ENCODE results near the gene RELN.
"Not testable (repeated sequence)": the region's sequence is repeated elsewhere in the genome, so short reads cannot be mapped to it uniquely, and the experiment has no call there.

RELN gene

DNA sequence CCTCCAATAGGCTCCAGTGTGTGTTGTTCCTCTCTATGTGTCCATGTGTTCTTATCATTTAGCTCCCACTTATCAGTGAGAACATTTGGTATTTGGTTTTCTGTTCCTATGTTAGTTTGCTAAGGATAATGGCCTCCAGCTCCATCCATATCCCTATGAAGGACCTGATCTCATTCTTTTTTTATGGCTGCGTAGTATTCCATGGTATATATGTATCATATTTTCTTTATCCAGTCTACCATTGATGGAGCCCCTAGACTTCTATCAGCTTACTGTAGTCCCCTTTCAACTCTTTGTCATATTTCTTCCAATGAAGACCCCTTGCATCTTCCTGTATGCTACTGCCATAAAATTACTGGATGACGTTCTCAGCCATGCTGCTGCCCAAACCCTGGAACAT, 208.9 kb downstream of the RELN start:
- not testable (repeated sequence) for FAIRE-seq

DNA sequence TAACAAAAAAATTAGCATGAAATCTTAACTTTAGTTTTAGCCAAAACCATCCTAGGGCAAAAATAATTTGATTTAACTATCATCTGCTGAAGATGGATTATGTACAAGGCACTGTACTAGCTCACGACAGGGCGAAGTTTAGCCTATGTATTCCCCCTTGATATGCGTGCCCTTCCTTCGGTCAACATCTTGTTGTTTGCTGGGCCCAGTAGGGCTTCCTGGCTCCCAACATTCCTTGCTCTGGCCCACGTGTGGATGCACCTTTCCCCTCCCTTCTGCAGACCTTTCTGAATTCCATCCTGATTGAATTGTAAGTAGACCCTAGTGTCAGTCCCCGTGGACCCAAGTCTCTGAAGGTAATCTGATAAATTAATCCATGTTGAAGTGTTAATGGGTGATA, 212.0 kb downstream of the RELN start:
- no peak for FAIRE-seq

DNA sequence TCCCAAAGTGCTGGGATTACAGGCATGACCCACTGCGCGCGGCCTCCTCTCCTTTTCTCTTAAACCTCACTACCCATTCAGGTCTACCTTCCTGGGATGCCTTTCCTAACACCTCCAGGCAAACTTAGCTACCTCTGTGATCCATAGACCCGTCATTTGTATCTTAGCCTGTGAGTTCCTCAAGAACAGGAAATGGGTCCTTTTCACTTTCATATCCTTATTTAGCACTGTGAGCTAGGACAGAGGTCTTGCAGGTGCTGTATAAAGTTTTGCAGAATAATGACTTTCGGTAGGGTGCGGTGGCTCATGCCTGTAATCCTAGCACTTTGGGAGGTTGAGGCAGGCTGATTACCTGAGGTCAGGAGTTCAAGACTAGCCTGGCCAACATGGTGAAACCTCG, 215.7 kb downstream of the RELN start:
- FAIRE-seq, result no peak

DNA sequence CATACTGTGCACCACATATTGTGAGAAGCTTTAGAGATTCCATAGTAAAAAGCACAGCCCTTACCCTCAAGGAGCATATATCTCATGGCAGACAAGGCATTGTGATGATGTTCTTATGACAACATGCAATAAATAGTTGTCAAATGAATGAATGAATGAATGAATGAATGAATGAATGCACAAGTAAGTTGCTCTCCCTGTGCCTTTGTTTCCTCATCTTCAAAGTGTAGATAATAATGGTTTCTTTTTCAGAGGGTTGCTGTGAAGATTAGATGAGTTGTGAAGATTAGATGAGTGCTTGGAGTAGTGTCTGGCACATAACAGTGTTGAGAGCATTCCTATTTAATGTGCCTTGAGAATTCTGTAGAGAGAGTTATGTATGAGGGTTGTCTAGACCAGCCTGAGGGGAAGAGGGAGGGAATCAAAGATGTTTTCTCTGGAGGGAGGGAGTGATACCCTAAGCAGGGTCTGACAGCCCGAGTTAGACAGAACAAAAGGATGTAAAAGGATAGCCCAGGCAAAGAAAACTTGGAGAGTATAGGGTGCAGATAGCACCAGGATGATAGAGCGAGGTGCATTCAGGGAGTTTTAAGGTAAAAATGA, 217.2 kb downstream of the RELN start:
- no peak for FAIRE-seq

DNA sequence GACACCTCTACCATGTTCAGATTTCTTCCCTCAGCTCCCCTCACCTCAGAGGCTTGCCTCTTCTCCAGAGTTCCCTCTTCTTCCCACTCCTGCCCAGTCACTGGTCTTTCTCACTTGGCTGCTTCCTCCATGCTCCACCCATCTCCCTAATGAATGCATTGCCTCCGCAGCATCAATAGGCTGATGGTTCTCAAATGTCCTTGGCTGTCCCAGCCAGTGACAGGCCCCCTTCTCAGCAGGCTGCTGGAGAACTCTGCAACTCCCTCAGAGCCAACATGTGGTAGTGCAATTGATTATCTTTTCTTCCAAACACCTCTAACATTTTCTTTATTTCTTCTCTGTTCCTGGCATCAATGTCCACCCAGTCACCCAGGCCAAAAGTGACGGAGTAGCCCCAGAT, 218.2 kb downstream of the RELN start:
- no peak for FAIRE-seq

DNA sequence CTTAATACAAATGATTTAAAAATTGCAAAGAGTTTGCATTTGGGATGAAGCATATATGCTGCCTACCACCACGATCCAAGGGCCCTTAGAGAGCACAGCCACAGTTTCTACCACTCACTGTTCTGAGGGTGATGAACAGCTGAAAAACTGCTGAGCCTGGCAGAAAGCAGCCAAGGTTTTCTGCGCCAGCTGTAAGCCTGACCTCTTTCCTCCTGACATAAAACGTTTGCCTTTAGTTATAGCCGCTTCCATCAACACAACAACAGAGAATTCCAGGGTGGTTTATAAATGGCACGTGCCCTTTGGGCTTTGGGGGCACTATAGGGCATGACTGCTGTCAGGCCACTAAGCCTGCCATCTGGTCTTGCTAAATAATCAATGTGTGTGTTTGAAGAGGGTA, 222.8 kb downstream of the RELN start:
- FAIRE-seq, result no peak

DNA sequence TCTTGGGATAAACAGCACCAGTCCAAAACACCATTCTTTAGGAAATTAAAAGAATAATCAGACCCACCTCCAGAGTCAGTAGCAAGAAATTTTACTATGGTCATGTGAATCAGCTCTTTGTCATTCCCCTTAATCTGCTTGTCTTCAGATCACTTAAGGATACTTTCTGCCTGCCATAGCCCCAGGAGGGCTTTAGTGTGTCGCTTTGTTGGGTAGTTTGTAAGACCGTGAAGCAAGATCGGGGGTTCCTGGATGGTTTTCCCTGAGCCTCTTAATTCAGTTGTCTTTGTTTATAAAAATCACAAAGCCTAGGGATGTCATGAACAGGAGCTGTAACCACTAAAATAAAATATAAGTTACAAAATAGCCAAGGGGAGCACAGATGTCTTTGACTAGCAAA, 223.6 kb downstream of the RELN start:
- no peak for FAIRE-seq

DNA sequence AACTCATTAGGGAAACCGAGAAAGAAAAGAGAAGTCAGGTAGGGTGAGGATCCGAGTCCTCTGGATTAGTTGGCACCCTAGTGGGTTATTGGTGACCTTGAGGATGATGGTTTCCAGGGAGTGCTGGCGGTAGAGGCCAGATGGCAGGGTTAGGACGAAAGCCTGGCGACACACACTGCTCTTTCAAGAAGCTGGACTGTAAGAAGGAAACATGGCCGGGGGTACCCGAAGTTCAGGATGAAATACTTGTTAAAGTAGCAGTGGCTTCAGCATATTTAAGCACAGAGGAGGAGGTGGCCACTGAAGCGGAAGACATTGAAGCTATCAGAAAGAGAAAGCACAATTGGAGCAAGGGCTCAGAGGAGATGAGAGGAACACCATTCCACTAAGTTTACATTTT, 224.6 kb downstream of the RELN start:
- no peak for FAIRE-seq

DNA sequence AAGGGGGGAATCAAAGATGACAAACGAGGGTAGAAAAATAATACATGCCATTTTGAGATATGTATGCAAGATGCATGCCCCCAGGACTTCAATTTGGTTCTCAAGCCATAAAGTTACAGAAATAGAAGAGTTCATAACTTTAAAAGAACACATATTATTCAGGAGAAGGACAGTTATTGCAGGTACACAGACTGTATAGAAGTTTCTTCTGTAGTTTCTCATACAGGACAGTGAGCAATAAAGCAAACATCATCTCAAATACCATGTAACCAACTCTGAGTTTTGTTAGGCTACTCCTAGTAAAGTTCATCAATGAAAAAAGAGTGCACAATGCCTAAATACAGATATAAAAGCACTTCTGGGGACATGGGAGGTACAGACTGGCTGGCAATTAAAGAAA, 226.6 kb downstream of the RELN start:
- FAIRE-seq, result no peak

DNA sequence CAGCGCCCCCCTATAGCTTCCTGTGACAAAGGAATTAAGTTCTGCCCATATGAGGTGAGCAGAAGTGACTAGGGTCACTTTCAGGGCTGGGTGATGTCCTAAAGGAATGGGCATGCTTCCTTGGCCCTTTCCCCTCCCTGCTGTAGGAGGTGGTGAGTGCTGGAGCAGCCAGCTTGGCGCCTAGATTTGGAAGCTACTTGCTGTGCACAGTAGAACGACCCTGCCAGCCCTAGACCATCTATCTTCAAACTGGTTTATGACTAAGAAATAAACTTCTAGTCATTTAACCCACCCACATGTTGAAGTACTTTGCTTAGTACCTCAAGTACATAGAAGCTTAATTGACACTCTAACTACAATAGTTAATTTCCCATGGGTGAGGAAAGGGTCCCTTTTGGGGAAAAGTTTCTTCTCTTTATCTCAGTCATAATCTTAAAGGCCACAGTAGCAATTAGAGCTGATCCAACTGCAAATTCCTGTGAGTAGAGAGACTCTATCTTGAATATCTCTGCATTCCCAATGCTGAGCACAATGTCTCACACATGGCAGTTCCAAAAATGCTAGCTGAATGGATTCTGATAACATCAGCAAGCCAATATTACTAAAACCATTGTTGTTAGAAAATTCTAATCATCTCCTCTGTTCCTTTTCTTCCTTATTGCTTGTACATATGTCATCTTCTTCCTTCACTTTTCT, 227.2 kb downstream of the RELN start:
- no peak for FAIRE-seq

DNA sequence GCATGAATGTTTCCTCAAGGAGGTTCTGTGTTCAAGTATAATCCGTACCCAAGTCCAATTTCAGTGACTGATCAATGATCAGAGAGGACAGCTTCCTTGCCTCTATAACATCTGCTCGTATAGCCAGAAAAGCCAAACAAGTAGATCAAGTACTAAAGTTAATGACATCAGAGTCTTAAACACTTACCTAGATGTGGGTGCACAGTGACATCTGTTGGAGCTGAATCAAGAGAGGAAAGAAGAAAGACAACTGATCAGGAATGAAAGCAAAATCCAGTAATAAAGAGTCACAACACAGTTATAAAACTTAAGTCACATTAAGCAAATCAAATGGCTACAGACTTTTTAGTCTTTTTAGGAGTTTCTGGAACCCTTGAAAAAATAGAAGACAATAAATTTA, 236.5 kb downstream of the RELN start:
- FAIRE-seq, result no peak

DNA sequence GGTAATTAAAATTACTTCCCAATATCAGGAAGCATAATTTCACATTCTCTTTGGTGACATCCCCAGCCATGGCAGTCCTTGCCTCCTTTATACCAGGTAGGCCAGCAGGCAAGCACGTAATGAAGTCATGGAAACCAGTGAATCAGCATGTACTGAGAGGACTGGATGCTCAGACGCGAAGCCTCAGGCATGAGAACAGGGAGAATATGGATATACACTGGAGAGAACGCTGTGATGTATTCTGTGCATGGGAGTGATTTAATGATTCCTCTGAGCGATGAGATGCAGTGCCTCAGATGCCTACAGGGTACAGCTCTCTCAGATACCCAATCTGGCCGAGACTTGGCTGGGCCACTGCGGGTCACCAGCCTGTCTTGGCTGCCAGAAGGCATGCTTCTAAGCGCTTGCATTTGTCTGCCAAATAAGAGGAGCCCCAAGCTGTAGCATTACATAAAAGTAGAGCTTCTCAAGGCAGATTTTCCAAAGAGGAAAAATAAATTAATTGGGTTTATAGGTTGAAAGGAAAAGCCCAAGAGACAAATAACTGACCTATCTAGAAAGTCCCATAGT, 238.1 kb downstream of the RELN start:
- no peak for FAIRE-seq

DNA sequence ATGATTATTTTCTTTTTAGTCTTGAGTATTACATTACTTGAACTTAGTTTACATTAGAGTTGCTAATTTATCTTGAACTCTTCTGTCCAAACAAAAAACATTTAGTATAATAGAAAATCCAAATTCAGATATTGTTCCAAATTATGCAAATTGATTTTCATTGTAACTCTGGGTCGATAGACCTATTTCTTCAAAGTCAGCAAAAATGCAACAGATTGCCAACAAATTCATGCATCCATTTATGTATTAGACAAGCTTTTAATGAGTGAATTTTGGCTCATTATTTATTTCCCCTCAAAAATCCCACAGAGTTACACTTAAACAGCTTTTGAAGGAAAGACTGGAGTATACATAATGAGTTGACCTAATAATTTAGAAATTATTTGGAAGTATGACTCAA, 240.8 kb downstream of the RELN start:
- no peak for FAIRE-seq

DNA sequence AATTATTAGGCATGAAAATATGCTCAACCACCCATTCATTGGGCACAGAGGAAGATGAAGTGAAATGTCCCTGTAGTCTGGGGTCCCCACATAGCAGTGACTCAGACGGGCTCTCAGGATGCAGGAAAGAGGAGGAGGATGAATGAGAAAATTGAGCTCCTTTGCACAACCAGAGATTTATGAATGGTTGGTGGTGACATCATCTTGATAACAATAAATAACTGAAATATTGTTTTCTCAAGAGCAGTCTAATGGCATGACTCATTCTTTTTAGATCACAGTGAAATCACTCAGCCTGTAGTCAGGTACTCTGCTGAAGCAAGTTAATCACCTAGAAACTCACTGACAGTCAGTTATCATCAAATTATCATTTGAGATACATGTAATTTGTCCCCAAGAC, 254.1 kb downstream of the RELN start:
- no peak for FAIRE-seq

DNA sequence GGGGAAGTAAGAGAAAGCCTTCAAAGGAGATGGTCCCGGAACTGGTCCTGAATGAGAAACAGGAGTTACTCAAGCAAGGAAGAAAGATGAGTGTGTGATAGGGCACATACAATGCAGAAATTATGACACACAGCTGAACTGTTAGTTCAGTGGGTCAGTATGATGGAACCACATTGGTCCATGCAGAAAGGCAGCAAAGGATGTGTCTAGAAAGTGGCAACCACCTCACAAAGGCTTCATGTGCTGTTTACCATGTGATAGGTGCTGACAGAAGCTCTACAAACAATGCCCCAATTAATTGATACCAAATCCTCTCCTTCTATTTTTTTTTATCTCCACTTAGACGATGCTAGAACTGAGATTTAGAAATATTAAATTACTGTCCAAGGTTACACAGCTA, 258.3 kb downstream of the RELN start:
- FAIRE-seq, result no peak

DNA sequence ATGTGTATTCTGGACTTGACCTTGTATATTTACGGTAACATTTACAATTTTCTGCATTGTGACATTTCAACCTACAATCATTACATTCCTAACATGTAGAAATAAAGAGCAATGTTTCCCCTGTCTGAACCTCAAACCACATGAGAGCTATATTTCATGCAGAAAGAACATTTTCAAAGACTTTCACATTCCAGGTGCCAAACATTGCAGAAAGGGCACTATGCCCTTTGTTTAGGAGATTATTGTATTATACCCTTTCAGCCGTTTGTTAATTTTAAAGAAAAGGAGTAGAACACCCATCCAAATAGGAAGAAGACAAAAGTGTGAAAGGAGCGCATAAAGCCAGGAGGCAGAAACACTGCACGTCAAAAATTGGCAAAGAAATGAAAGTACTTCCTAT, 260.4 kb downstream of the RELN start:
- FAIRE-seq, result no peak

DNA sequence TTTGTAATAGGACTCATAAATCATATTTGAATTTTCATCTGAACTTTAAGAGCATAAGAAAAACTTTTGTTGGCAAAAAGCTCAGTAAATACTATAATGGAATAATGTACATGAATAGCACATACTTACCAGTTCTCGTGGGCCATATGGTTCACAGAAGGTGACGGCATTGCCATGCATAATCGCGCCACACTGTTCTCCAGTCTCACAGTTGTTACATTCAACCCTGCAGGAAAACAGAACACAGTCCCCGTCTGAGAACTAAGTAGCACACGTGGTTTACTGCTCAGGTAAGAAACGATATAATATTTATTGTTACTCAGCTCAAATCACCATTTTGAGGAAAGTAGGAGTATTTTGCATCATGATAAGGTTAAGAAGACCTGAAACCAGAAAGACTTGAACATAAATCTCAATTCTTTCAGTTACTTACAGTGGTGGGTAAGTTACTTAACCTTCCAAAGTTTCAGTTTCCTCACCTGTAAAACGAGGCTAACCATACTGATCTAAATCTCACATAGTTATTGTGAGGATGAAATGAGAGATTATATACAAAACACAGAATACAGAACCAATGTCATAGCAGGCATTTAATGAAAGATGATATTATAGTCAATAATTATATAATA, 261.4 kb downstream of the RELN start:
- no peak for FAIRE-seq

DNA sequence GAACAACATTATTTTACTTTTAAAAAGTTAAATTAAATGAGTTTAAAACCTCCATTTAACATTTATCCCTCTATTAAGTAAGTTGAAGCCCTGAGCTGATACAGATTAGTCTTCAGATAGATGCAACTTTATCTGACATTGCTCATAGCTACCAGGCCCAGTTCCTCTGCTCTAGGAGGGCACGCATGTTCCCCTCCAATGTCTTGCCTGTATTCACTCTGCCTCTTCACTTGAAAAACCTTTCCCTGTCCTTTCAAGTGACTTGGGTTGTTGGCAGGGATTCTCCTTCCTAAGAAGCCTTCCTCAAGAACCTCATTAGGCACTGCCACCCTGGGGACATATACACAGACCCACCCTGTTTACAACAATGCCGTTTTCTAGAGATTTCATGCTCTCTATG, 270.4 kb downstream of the RELN start:
- no peak for FAIRE-seq

DNA sequence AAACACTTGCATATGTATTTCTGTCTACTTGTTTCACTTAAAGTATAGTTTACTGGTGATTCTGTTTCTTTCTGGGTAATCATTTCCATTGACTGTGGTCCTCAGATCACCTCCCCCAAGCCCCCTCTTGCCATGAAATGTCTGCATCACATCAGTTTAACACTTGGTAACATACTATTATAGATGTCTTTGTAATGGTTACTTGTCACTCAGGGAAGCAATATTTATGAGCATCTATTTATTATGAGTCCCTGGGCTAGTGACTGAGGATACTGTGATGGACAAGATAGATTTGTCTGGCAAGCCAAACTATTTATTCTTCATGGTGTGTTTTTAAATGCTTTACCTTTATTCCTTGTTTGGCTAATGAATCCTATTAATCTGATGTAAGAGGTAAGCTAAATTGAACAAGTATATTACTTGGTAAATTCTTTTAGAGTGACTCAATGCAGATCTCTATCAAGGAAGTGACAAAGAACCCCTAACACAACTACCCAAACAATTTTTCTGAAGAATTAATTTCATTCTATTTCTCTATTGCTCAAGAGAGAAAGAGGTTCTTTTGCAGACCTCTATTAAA, 270.9 kb downstream of the RELN start:
- FAIRE-seq, result no peak

DNA sequence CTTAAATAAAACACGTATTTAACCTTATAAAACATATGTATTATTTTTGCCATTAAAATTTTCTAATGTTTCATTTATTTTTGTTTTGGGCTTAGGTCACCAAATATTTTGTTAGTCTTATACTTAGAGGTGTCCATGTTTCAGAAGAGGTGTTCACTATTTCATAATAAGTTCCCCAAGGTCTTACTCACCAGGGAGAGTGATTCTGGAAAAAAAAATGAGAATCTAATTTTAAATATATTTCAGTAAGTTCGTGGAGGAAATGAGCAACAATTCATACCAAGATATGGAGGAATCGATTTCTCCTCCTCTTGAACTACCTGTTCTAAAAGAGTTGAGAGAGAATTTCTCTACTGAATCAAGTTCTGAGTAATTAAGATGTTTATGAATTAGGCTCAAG, 271.9 kb downstream of the RELN start:
- FAIRE-seq, result no peak

DNA sequence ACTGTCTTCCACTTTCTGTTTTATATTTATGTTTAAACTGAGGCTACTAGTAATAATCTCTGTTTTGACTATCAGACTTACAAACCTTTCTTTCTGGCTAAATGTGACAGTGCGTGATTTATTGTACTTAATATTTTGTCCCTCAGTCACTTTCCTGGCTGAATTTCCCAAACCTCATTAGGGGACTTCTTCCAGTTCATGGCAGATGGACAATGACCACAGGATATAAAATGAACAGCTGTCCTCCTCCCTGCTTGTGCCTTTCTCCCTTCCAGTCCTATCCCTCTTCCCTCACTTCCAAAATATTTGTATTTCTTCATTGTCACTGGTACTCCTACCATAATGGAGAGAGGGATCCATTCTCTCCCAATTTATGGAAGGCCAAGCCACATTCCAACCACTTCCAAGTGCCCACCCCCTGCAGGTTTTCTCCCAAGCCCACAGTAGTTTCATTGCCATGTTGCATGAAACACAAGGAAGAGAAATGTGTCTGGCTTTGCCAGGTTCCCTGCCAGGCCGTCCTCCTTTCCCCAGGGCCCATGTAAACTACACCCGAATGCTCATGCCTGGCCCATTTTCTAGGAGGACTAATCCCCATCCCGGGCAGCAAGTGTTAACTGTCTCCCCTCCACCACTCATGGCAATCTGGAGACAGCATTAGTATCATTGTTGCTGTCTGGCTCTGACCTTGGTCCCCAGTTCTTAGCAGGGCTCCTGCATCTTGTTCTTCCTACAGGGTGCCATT, 273.9 kb downstream of the RELN start:
- FAIRE-seq, result no peak

DNA sequence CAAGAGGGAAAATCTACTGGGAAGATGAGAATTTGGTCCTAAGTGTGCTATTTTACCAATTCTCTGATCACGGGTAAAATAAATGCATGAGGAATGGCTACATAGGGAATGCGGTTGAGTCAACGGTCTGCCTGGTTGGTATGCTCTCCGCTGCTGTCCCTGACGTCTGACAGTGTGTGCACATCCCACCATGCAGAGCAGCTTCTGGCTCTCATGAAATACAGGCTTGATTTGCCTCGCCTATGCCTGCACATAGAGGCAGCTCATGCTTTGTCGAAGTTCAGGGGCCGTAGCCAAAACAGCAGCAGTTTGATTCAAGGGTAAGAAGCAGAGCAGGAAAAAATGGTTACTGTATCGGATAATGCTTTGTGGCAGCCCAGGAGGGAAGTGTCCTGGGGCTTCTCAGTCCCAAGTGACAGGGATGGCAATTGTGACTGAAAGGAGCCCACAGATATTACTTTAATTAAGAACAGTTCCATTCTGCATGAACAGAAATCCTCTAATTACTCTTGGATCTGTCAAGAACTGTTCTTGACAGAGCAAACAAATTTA, 275.0 kb downstream of the RELN start:
- no peak for FAIRE-seq

All from endometrium (tissue), 2 donors.